NT2/D1 (cell line): ENCODE measurements around the gene PDE4B.

Source experiments
- DNase-seq: peaks from one replicate; pipeline ENCODE4 v3.0.0-alpha.2; 2011; ENCODE audit warnings: low read depth, low spot score
- H3K27me3 ChIP-seq: 2 replicates; pipeline ENCODE4 v1.6.0; 2011; ENCODE audit warnings: mild to moderate bottlenecking; ENCODE audit not compliant: insufficient read length, insufficient read depth
- H3K36me3 ChIP-seq: 2 replicates; pipeline ENCODE4 v1.6.1; 2011; ENCODE audit warnings: mild to moderate bottlenecking, low read length, mixed read lengths; ENCODE audit not compliant: insufficient read depth, insufficient read length
- H3K4me1 ChIP-seq: 2 replicates; pipeline ENCODE4 v1.5.1; 2011; ENCODE audit not compliant: insufficient read depth, insufficient read length
- H3K4me3 ChIP-seq: 2 replicates; pipeline ENCODE4 v1.5.1; 2011; ENCODE audit warnings: low read depth; ENCODE audit not compliant: insufficient read length
- H3K9ac ChIP-seq: 2 replicates; pipeline ENCODE4 v1.6.0; 2011; ENCODE audit warnings: low read depth; ENCODE audit not compliant: insufficient read length
- H3K9me3 ChIP-seq: 2 replicates; pipeline ENCODE4 v1.5.1; 2011; ENCODE audit warnings: mild to moderate bottlenecking, low read length; ENCODE audit not compliant: insufficient read depth
- SUZ12 ChIP-seq: IDR thresholded peaks from 2 replicates; pipeline ENCODE4 v1.6.1; 2011; ENCODE audit not compliant: insufficient read length, insufficient read depth; ENCODE audit errors: extremely low read depth
- YY1 ChIP-seq: IDR thresholded peaks from 2 replicates; pipeline ENCODE4 v1.6.1; 2011; ENCODE audit not compliant: insufficient read length, insufficient read depth
- ZNF274 ChIP-seq: IDR thresholded peaks from 2 replicates; pipeline ENCODE4 v1.6.1; 2011; ENCODE audit warnings: mild to moderate bottlenecking, low read depth, low read length

The PDE4B gene

DNA sequence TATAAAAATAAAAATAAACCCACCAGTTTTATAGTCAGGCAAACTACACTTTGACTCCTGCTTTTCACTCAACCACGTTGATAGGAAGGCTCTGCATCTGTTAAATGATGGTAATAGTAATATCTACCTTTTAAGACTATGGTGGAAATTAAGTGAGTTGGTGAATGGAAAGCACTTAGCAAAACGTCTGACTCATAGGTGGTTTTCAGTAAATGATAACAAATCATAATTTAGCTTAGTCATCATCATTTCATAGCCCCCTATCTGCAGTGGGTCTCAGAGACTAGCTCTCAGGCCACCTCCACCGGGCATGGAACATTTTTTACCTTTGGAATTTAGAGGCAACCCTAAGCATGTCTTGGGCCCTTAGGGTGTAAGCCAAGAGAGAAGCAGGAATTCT lies 160.0 kb downstream of the PDE4B start:
- Histone ChIP-seq H3K27me3 (no peaks in the 10 kb centered on the region), H3K4me1 (no peaks in the 10 kb centered on the region), H3K9ac (no peak overlapping the region), H3K4me3 (no peak overlapping the region), H3K9me3 (no peaks in the 10 kb centered on the region), H3K36me3 (no peaks in the 10 kb centered on the region)
- no peak for DNase-seq
- TF ChIP-seq ZNF274 (no peak), SUZ12 (no peak), YY1 (no peak)

GRCh38 chr1:65953170-65953569 lies 160.5 kb downstream of the PDE4B start:
- DNase-seq, result no peak
- Histone ChIP-seq H3K36me3 (no peaks in the 10 kb centered on the region), H3K4me3 (no peak overlapping the region), H3K9me3 (no peaks in the 10 kb centered on the region), H3K27me3 (no peaks in the 10 kb centered on the region), H3K9ac (no peak overlapping the region), H3K4me1 (no peaks in the 10 kb centered on the region)
- TF ChIP-seq YY1 (no peak), SUZ12 (no peak), ZNF274 (no peak)

GRCh38 chr1:65955071-65955470 lies 162.4 kb downstream of the PDE4B start:
- no peaks in the 10 kb centered on the region for H3K36me3 ChIP-seq
- H3K4me1 ChIP-seq, result no peaks in the 10 kb centered on the region
- no peak for TF ChIP-seq ZNF274
- TF ChIP-seq YY1, result no peak
- TF ChIP-seq SUZ12, result no peak
- no peaks in the 10 kb centered on the region for H3K9me3 ChIP-seq
- no peak overlapping the region for H3K9ac ChIP-seq
- no peak overlapping the region for H3K4me3 ChIP-seq
- no peaks in the 10 kb centered on the region for H3K27me3 ChIP-seq
- no peak for DNase-seq

GRCh38 chr1:65955503-65955902 lies 162.8 kb downstream of the PDE4B start:
- Histone ChIP-seq H3K36me3 (no peaks in the 10 kb centered on the region), H3K9ac (no peak overlapping the region), H3K4me3 (no peak overlapping the region), H3K4me1 (no peaks in the 10 kb centered on the region), H3K27me3 (no peaks in the 10 kb centered on the region), H3K9me3 (no peaks in the 10 kb centered on the region)
- no peak for TF ChIP-seq YY1
- TF ChIP-seq ZNF274, result no peak
- DNase-seq, result no peak

GRCh38 chr1:65958561-65959350 lies 166.1 kb downstream of the PDE4B start:
- Histone ChIP-seq H3K4me1 (no peaks in the 10 kb centered on the region), H3K9me3 (no peaks in the 10 kb centered on the region), H3K36me3 (no peaks in the 10 kb centered on the region), H3K9ac (no peak overlapping the region), H3K27me3 (no peaks in the 10 kb centered on the region), H3K4me3 (no peak overlapping the region)
- peak; percentile 42 for DNase-seq
- TF ChIP-seq ZNF274, result no peak
- TF ChIP-seq YY1, result no peak
- TF ChIP-seq SUZ12, result no peak

GRCh38 chr1:65959896-65960567 lies 167.3 kb downstream of the PDE4B start:
- H3K27me3 ChIP-seq, result no peaks in the 10 kb centered on the region
- no peaks in the 10 kb centered on the region for H3K36me3 ChIP-seq
- no peaks in the 10 kb centered on the region for H3K9me3 ChIP-seq
- no peaks in the 10 kb centered on the region for H3K4me1 ChIP-seq
- TF ChIP-seq YY1 (no peak), SUZ12 (no peak), ZNF274 (no peak)
- no peak overlapping the region for H3K4me3 ChIP-seq
- DNase-seq, result no peak
- no peak overlapping the region for H3K9ac ChIP-seq

DNA sequence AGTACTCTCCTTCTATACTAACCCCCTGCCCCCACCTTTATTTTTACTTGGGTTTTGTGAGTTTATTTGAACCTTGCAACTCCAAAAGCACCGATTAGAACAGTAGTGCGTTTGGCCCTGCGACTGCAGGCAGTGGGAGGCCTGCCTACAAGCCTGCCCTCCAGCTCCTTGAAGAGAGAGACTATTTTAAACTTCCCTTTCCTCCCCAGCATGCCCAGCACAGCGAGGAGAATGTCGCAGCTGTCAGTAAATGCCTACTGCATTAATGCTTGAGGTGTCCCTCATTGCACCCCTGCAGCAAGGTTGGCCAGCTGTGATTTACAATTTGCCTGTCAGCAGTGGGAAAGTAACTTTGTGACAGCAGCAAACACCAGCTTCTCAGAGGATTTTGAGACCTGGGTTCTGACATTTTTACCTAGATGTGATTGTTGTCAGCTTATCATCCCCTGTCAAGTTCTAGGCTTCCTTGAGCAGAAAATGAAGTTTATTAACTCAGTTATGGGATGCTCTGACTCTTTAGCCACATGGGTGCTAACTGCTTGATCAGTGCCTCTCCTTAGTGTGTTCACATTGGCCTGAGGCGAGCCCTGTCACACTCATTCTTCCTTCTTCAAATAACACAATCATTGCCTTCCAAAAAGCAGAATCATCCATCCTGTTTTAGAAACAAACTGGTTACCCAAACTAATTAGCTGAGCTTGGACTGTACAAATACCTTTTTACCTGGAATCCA lies 170.6 kb downstream of the PDE4B start:
- no peaks in the 10 kb centered on the region for H3K4me1 ChIP-seq
- no peaks in the 10 kb centered on the region for H3K36me3 ChIP-seq
- no peak overlapping the region for H3K4me3 ChIP-seq
- no peaks in the 10 kb centered on the region for H3K27me3 ChIP-seq
- H3K9ac ChIP-seq, result no peak overlapping the region
- H3K9me3 ChIP-seq, result no peaks in the 10 kb centered on the region
- no peak for DNase-seq
- TF ChIP-seq YY1 (no peak), SUZ12 (no peak), ZNF274 (no peak)
